ENCODE measurements around the gene RAB14.
A peak's percentile ranks its signal among the peaks of the same experiment; 100 is the strongest.

RAB14 gene

GRCh38 chr9:121201738-121202533 is at the start of gene RAB14:
Gene RAB14, minus strand, starts transcription at chr9:121201869. Its CDS starts 8,457 bp downstream, at chr9:121193412.
- DNase-seq (ENCODE audit: low spot score): peak; percentile 99

- no peak for DNase-seq (ENCODE audit: low spot score)
Measured at GRCh38 chr9:121249563-121249962, 47.9 kb upstream of the RAB14 start.

- no peak for DNase-seq (ENCODE audit: low spot score)
Measured at GRCh38 chr9:121246821-121247561, 45.3 kb upstream of the RAB14 start.

GRCh38 chr9:121242959-121243346 is 41.3 kb upstream of the RAB14 start:
- DNase-seq (ENCODE audit: low spot score): no peak

- no peak for DNase-seq (ENCODE audit: low spot score)
Measured at GRCh38 chr9:121242219-121242958, 40.7 kb upstream of the RAB14 start.

- DNase-seq (ENCODE audit: low spot score): no peak
Measured at GRCh38 chr9:121240472-121241135, 38.9 kb upstream of the RAB14 start.

GRCh38 chr9:121239851-121240250 is 38.2 kb upstream of the RAB14 start:
- DNase-seq (ENCODE audit: low spot score): no peak

- DNase-seq (ENCODE audit: low spot score): no peak
Measured at GRCh38 chr9:121239071-121239470, 37.4 kb upstream of the RAB14 start.

- DNase-seq (ENCODE audit: low spot score): no peak
Measured at GRCh38 chr9:121237916-121238315, 36.2 kb upstream of the RAB14 start.

- no peak for DNase-seq (ENCODE audit: low spot score)
Measured at GRCh38 chr9:121235512-121235911, 33.8 kb upstream of the RAB14 start.

- DNase-seq (ENCODE audit: low spot score): no peak
Measured at GRCh38 chr9:121234832-121235161, 33.1 kb upstream of the RAB14 start.

GRCh38 chr9:121233906-121234831 is 32.5 kb upstream of the RAB14 start:
- no peak for DNase-seq (ENCODE audit: low spot score)

- DNase-seq (ENCODE audit: low spot score): no peak
Measured at GRCh38 chr9:121232251-121232650, 30.6 kb upstream of the RAB14 start.

- DNase-seq (ENCODE audit: low spot score): no peak
Measured at GRCh38 chr9:121230256-121230655, 28.6 kb upstream of the RAB14 start.

GRCh38 chr9:121227862-121228261 is 26.2 kb upstream of the RAB14 start:
- no peak for DNase-seq (ENCODE audit: low spot score)

- no peak for DNase-seq (ENCODE audit: low spot score)
Measured at GRCh38 chr9:121226175-121226574, 24.5 kb upstream of the RAB14 start.

- no peak for DNase-seq (ENCODE audit: low spot score)
Measured at GRCh38 chr9:121225240-121225639, 23.6 kb upstream of the RAB14 start.

- DNase-seq (ENCODE audit: low spot score): no peak
Measured at GRCh38 chr9:121222524-121223171, 21.0 kb upstream of the RAB14 start.

GRCh38 chr9:121221664-121222055 is 20.0 kb upstream of the RAB14 start:
- no peak for DNase-seq (ENCODE audit: low spot score)

GRCh38 chr9:121220996-121221663 is 19.5 kb upstream of the RAB14 start:
- no peak for DNase-seq (ENCODE audit: low spot score)
